ENCODE data around the gene LSP1.
"Not testable (repeated sequence)": the region's sequence is repeated elsewhere in the genome, so short reads cannot be mapped to it uniquely, and the experiment has no call there.

LSP1 gene

DNA sequence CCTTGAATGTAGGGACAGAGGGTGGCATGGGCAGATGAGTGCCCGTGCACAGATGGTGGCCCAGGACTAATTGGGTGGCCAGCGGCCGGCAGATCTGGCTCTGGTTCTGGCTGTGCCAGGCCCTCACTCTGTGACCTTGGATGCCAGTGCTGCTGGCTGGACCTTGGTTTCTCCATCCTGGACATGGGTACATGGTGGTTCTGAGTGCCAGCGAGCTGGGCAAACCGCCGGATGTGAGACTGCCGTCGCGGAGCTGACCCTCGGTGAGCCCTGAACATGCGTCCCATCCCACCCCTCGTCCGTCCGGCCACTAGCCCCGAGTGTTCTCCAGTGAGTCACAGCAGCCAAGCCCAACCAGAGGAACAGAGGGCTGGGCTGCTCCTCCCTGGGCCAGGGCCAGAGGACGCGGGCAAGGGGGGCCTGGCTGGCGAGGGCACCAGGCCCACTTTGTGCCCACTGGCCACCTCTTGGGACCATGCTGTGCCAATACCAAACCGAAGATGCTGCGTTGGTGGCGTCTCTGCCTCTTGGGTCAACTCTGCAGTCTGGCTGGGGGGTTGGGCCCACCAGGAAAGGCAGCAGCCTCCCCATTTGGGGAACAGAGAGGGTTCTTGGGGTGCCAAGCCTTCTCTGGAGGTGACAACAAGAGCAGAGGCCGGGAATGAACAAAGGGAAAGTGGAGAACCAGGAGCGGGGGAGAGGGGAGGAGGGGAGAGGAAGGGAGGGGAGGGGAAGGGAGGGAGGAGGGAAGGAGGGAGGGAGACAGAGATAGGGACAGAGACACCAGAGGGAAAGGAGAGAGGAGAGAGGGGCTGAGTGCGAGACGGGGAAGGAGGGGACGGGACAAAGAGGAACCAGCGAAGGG, 10.7 kb downstream of the LSP1 start:
- DNase-seq (ENCODE audit: low read depth) = no peak

DNA sequence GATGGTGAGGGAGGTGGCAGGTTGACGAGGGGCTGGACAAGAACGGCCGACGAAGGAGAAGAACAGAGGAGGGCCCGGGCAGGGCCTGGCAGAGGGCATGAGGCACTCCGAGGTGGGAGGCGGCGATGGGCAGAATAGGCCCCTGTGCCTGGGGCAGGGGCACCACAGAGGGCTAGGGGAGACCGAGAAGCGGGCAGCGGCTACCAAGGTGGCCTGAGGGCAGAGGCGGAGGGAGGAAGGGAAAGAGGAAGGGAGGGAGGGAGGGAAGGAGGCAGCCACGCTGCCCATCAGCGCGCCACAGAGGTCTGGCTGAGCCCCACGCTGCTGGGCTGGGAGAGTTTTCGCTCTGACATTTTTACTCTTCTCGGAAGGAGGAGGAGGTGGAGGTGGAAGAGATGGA, 11.3 kb downstream of the LSP1 start:
- DNase-seq (ENCODE audit: low read depth) = no peak

DNA sequence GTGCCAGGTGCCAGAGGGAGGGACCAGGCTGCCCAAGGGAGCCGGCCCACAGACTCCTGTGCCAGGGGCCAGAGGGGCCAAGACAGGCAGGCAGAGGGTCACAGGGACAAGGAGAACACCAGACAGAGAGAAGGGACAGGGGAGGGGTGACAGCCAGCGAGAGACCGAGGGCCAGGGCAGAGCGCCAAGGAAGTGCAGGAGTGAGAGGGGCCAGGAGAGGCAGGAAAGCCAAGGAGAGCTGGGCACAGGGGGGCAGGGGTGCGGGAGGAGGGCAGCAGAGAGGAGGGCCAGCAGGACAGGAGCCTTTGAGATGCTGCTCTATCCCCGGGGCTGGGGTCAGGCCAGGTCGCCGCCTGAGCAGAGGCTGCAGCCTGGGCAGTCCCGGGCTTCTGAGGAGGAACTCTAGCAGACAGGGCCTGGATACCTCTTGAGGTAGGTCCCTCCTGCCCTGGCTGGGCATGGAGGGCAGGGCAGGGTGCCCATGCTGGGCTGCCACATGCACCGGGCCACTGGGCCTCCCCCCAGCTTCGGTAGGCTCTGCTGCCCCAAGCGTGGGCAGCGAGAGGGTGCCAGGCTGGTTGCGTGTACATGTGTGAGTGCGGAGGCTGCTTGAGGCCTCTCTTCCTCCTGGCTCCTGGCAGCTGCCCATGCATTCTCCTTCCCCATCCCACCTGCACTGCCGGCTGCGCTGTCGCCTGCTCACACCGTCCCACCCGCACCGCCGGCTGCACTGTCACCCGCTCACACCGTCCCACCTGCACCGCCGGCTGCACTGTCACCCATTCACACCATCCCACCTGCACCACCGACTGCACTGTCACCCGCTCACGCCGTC, 12.2 kb downstream of the LSP1 start:
- no peak for DNase-seq (ENCODE audit: low read depth)

- no peak for DNase-seq (ENCODE audit: low read depth)
These were observed 13.3 kb downstream of the LSP1 start for GRCh38 chr11:1866226-1866625.

- no peak for DNase-seq (ENCODE audit: low read depth)
These were observed 13.9 kb downstream of the LSP1 start for GRCh38 chr11:1866776-1867175.

GRCh38 chr11:1867381-1867780, 14.5 kb downstream of the LSP1 start:
- no peak for DNase-seq (ENCODE audit: low read depth)

DNA sequence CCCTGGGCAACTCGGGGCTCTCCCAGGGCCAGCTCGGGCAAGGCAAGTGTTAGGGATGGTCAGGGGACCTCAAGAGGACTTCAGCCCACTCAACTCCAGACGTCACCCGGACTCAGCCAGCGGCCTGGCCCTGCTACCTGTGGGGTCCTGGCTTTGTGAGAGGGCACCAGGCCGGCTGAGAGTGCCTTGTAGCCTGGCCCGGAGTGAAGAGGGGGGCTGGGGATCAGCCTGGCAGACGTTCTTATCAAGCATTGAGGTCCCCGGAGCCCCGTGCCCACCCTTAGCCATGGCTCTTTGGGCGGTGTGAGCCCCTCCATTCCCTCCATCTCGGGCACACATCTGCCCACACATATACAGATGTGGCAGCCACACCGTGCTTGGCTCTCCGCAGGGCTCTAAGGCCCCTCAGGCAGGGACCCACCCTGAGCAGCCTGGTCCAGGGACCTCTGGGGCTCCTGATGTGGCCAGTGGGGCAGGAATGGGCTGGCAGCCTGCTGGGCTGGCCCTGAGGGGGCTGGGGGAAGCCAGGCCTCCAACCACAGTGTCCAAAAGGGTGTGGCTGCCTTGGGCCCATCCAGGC, 15.3 kb downstream of the LSP1 start:
- no peak for DNase-seq (ENCODE audit: low read depth)

- no peak for DNase-seq (ENCODE audit: low read depth)
These were observed 15.9 kb downstream of the LSP1 start for GRCh38 chr11:1868636-1869291.

- no peak for DNase-seq (ENCODE audit: low read depth)
These were observed 16.8 kb downstream of the LSP1 start for GRCh38 chr11:1869427-1870325.

DNA sequence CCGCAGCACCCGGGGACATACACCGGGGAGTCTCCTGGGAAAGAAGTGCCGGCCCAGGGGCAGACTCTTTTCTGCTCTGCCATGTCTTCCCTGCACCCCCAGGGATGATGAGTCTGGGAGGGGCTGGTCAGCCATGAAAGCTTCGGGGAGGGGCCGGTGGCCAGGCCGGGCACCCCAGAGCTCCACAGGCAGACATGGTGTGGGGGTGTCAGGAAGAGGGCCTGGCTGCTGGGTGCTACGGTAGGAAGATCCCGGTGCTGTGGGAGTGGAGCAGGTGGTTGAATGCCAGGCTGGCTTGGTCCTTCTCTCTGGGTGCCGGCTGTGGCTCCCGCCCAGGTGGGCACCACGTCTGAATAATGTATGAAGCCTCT, 17.4 kb downstream of the LSP1 start:
- no peak for DNase-seq (ENCODE audit: low read depth)

DNA sequence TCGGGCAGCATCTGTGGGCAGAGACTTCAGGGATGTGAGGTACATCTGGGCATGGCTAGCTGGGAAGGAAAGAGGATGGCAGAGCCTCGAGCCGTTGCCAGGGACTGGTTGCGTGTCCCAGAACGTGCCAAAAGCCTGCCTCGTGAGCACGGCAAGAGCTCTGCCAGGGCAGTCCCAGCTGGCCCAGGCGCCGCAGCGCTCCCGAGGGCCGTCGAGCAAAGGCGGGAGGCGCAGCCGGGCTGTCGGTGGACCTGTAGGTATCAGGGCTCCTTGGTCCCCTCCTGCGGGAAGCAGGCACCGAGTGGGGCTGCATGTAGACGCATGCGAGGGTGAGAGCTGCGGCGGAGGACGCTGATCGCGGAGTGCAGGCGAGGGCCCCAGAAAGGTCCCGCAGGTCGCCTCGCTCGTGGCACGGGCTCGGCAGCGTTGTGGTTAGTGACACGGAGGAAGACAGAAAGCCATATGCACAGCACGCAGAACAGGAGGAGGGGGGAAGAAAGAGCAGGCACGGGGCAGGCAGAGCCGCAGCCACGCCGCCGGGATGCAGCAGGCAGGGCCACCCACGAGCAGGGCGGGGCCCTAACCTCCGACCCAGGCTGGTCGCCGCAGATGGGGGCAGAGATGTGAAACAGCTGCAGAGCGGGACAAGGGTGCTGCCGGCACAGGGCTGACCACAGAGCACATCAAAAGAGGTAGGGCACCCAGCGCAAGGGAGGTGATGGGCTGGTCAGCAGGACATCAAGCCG, 18.0 kb downstream of the LSP1 start:
- DNase-seq (ENCODE audit: low read depth) = no peak

DNA sequence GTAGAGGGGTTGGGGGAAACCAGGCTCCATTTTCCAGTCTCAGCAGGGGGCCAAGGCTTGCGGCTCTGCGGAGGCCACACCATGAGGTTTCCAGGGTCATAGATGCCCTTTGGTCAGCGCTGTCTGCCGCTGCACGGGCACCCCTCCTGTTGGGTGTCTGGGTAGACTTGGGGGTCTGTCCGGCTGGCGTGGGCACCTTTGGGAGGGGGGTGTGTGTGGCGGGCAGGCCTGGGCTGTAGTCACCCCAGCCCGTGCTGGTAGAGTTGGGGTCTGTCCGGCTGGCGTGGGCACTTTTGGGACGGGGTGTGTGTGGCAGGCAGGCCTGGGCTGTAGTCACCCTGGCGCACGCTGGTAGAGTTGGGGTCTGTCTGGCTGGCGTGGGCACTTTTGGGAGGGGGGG, 18.6 kb downstream of the LSP1 start:
- DNase-seq (ENCODE audit: low read depth) = no peak

- DNase-seq (ENCODE audit: low read depth) = no peak
These were observed 19.5 kb downstream of the LSP1 start for GRCh38 chr11:1872267-1872985.

- DNase-seq (ENCODE audit: low read depth) = no peak
These were observed 20.3 kb downstream of the LSP1 start for GRCh38 chr11:1873048-1873812.

- DNase-seq (ENCODE audit: low read depth) = not testable (repeated sequence)
These were observed 20.9 kb downstream of the LSP1 start for GRCh38 chr11:1873813-1874150.

DNA sequence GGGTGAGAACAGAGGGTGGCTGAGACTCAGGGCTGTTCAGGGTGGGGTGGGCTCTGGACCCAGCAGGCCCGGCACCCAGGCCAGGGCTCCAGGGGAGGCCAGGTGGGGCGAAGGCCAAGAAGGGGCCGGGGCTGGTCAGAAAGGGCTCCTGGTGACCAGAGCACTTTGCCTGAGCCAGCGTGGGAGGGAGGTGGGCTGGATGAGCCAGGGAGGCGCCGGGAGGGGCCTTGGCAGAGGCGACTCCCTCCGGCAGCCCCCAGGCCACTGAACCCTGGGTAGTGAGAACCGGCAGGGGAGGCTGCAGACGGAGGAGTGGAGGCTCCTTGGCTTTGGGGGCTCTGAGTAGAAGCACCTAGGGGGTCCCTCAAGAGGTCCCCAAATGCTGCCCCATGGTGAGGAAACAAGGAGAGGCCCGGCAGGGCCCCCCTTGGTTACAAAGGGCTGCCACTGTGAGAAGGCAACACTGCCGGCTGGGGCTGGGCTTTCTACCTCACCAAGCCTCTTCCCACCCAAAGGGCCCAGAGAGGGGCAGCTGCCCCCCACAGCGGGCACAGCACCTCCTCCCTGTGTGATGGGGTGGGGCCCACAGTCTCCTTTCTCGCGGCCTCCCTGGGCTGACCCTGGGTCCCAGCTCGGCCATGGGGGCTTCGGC, 21.7 kb downstream of the LSP1 start:
- DNase-seq (ENCODE audit: low read depth) = not testable (repeated sequence)

DNA sequence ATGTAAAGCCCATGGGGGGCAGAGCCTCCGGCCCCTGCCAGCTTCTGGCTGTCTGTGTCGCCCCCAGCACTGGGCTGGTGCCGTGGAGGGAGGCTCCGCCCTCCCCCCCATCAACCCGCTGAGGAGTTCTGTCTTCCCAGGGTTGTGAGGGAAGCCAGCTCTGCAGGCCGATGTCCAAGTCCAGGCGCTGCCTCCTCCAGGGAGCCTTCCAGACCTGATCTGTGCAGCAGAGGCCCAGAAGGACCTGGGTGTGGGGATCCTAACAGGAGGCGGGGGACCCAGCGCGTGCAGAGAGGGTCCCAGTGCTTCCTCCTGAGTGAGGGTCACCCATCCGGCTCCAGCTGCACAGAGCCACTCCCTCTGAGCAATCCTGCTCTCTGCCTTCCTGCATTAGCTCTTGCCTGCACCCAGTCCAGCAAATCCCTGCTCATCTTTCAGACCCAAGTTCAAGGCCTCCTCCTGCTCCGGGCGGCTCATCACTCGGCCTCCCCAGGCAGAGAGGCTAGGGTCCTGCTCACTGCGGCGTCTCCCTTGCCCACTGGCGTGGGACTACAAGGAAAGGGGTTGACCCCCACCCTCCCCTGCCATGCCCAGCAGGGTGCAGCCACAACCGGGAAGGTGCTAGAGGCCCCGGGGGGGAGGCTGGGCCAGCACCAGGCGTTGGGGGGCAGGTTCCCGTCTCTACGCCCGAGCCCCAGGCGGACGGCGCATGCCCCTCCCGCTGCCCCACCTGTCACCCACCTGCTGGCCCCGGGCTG, 22.4 kb downstream of the LSP1 start:
- DNase-seq (ENCODE audit: low read depth) = no peak

- DNase-seq (ENCODE audit: low read depth) = not testable (repeated sequence)
These were observed 23.0 kb downstream of the LSP1 start for GRCh38 chr11:1875851-1876301.

All from activated T-cell treated with anti-CD3 and anti-CD28 coated beads for 48 hours (primary cell).